HG03095 (cell line): ENCODE measurements around the gene TEAD1.
"Not testable (repeated sequence)": the region's sequence is repeated elsewhere in the genome, so short reads cannot be mapped to it uniquely, and the experiment has no call there.

ENCODE experiments used
- ATAC-seq: cut with Tn5 transposase; IDR thresholded peaks from one replicate; pipeline ENCODE4 v1.9.1; 2021; ENCODE audit warnings: moderate library complexity; ENCODE audit not compliant: unreplicated experiment

TEAD1 gene

GRCh38 chr11:12856338-12856737, 182.1 kb downstream of the TEAD1 start:
- no peak for ATAC-seq

- ATAC-seq = no peak
Observed at GRCh38 chr11:12857572-12857971, 183.4 kb downstream of the TEAD1 start.

GRCh38 chr11:12859872-12860657, 185.8 kb downstream of the TEAD1 start:
- no peak for ATAC-seq

- no peak for ATAC-seq
Observed at GRCh38 chr11:12860827-12861226, 186.6 kb downstream of the TEAD1 start.

- ATAC-seq = no peak
Observed at GRCh38 chr11:12862696-12863469, 188.7 kb downstream of the TEAD1 start.

GRCh38 chr11:12863605-12864121, 189.4 kb downstream of the TEAD1 start:
- ATAC-seq = no peak

GRCh38 chr11:12864316-12865156, 190.3 kb downstream of the TEAD1 start:
- ATAC-seq = no peak

- ATAC-seq = no peak
Observed at GRCh38 chr11:12865863-12866595, 191.8 kb downstream of the TEAD1 start.

- ATAC-seq = no peak
Observed at GRCh38 chr11:12867531-12867930, 193.3 kb downstream of the TEAD1 start.

GRCh38 chr11:12868315-12869073, 194.3 kb downstream of the TEAD1 start:
- no peak for ATAC-seq

GRCh38 chr11:12871241-12871640, 197.0 kb downstream of the TEAD1 start:
- ATAC-seq = no peak

GRCh38 chr11:12871788-12872321, 197.6 kb downstream of the TEAD1 start:
- no peak for ATAC-seq

- no peak for ATAC-seq
Observed at GRCh38 chr11:12876340-12876739, 202.1 kb downstream of the TEAD1 start.

GRCh38 chr11:12876988-12877387, 202.8 kb downstream of the TEAD1 start:
- no peak for ATAC-seq

- ATAC-seq = not testable (repeated sequence)
Observed at GRCh38 chr11:12877508-12877907, 203.3 kb downstream of the TEAD1 start.

GRCh38 chr11:12880327-12880726, 206.1 kb downstream of the TEAD1 start:
- no peak for ATAC-seq

GRCh38 chr11:12882670-12883069, 208.4 kb downstream of the TEAD1 start:
- no peak for ATAC-seq

- ATAC-seq = no peak
Observed at GRCh38 chr11:12884751-12885318, 210.6 kb downstream of the TEAD1 start.

GRCh38 chr11:12885717-12886239, 211.6 kb downstream of the TEAD1 start:
- ATAC-seq = no peak
